Breast epithelium (tissue), 3 donors: ENCODE data around the gene HPGDS.

Experiments
- CTCF ChIP-seq, 3 donors: fragments of 450-650 bp; IDR thresholded peaks; one replicate each; pipeline ENCODE4 v1.5.1; 2016 to 2017; ENCODE audit warnings: antibody characterized with exemption in 3 of 3, mild to moderate bottlenecking in 3 of 3, moderate library complexity in 3 of 3
- POLR2A ChIP-seq: fragments of 450-650 bp; IDR thresholded peaks from one replicate; pipeline ENCODE4 v1.6.1; 2016; ENCODE audit warnings: antibody characterized with exemption, mild to moderate bottlenecking, moderate library complexity

GRCh38 chr4:94390804-94391410, 48.3 kb upstream of the HPGDS start:
- TF ChIP-seq CTCF (IDR thresholded peaks at IDR 0.05) (peak in 2 of 3 donors; percentile 13 to 25), POLR2A (no peak)
